Erythroblast (primary cell): ENCODE measurements around the gene SLC2A10.

Experiments
- GATA1 ChIP-seq: IDR thresholded peaks from 2 replicates; pipeline ENCODE4 v1.6.1; 2011; ENCODE audit warnings: low read depth, mild to moderate bottlenecking, control low read depth, low read length, moderate library complexity
- POLR2A ChIP-seq: IDR thresholded peaks from 2 replicates; pipeline ENCODE4 v1.6.1; 2011; ENCODE audit warnings: mild to moderate bottlenecking, low read length

- TF ChIP-seq POLR2A (no peak), GATA1 (no peak)
These were observed 26.3 kb upstream of the SLC2A10 start for GRCh38 chr20:46683011-46683667.
